ENCODE measurements around the gene NKIRAS1.
"Not testable (repeated sequence)": the region's sequence is repeated elsewhere in the genome, so short reads cannot be mapped to it uniquely, and the experiment has no call there.

Gene NKIRAS1

GRCh38 chr3:23867400-23867799, 49.4 kb downstream of the NKIRAS1 start:
- no peak for DNase-seq

- no peak for DNase-seq
Measured at GRCh38 chr3:23865595-23866396, 51.0 kb downstream of the NKIRAS1 start.

GRCh38 chr3:23864931-23865330, 51.9 kb downstream of the NKIRAS1 start:
- no peak for DNase-seq

GRCh38 chr3:23863060-23863459, 53.7 kb downstream of the NKIRAS1 start:
- DNase-seq: no peak

- no peak for DNase-seq
Measured at GRCh38 chr3:23861689-23862088, 55.1 kb downstream of the NKIRAS1 start.

- no peak for DNase-seq
Measured at GRCh38 chr3:23859839-23860382, 56.9 kb downstream of the NKIRAS1 start.

GRCh38 chr3:23859012-23859743, 57.6 kb downstream of the NKIRAS1 start:
- DNase-seq: no peak

GRCh38 chr3:23856286-23856685, 60.5 kb downstream of the NKIRAS1 start:
- DNase-seq: no peak

- not testable (repeated sequence) for DNase-seq
Measured at GRCh38 chr3:23849462-23849861, 67.3 kb downstream of the NKIRAS1 start.

GRCh38 chr3:23845326-23846216, 71.2 kb downstream of the NKIRAS1 start:
- DNase-seq: no peak

GRCh38 chr3:23843869-23844268, 72.9 kb downstream of the NKIRAS1 start:
- no peak for DNase-seq

Measured in DMS79 treated with DMSO at 0.1 percent for 48 hours (cell line).